ENCODE results near the gene NBEAL2. TPM values are rescaled to one million over a fixed set of nuclear protein-coding genes. Genes with fewer than 3 reads are reported as not detected.

The NBEAL2 gene
- total RNA-seq, 1 experiment from 2014 or later: 50.7 TPM

DNA sequence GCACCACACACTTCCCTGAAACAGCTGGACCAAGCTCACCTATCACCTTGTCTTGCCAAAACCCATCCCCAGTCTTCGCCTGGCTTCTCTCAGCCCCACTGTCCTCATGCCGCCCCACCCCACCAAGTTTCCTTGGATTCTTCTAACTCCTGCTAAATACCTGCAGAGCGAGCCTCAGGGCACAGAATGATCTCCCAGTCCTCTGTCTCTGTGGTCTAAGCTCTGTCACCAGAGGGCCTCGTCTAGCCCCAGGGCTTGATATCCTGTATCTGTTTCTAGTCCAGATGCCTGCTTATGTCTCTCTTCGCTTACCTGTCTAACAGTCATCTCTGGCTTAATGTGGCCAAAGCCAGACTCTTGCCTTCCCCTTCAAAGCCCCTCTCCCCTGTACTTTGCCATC lies 12.7 kb upstream of the NBEAL2 start:
- CTCF ChIA-PET: no interaction called here
- Histone ChIP-seq H3K79me2 (ENCODE audit: low read length) (peaks cover 85% of the 10 kb centered on the region), H2AFZ (ENCODE audit: low read length) (no peak overlapping the region), H3K9me3 (ENCODE audit: low read length) (no peaks in the 10 kb centered on the region), H3K27ac (ENCODE audit: low read length) (no peak overlapping the region), H3K4me3 (ENCODE audit: low read length) (no peak overlapping the region), H3K9me2 (replicated peaks; ENCODE audit: low read length) (no peaks in the 10 kb centered on the region), H3K27me3 (ENCODE audit: low read length) (no peaks in the 10 kb centered on the region), H3K4me2 (ENCODE audit: low read length) (no peak overlapping the region), H3F3A (ENCODE audit: low read length, unreplicated experiment) (no peaks in the 10 kb centered on the region), H3K36me3 (ENCODE audit: low read depth, low read length) (peaks cover 10% of the 10 kb centered on the region), H4K20me1 (ENCODE audit: low read length) (peaks cover 75% of the 10 kb centered on the region), H3K9ac (ENCODE audit: low read length) (no peak overlapping the region), H3K4me1 (ENCODE audit: insufficient read depth, low read length) (peaks cover 8% of the 10 kb centered on the region; the same call in 1 of the 2 replicates)
- POLR2A ChIA-PET (ENCODE audit: unreplicated experiment): no interaction called here
- intact Hi-C loops (cut with micrococcal nuclease): no loop called here
- DNase-seq (peak; percentile 31), ATAC-seq (peak; percentile 14; the same call in 1 of the 2 replicates)
- BruUV-seq (replicated peaks): no TSS peak
- no peak for TF ChIP-seq EZH2phosphoT487 (IDR thresholded peaks at IDR 0.05; ENCODE audit: borderline replicate concordance, low read length)
- TF ChIP-seq, protein P1, sequence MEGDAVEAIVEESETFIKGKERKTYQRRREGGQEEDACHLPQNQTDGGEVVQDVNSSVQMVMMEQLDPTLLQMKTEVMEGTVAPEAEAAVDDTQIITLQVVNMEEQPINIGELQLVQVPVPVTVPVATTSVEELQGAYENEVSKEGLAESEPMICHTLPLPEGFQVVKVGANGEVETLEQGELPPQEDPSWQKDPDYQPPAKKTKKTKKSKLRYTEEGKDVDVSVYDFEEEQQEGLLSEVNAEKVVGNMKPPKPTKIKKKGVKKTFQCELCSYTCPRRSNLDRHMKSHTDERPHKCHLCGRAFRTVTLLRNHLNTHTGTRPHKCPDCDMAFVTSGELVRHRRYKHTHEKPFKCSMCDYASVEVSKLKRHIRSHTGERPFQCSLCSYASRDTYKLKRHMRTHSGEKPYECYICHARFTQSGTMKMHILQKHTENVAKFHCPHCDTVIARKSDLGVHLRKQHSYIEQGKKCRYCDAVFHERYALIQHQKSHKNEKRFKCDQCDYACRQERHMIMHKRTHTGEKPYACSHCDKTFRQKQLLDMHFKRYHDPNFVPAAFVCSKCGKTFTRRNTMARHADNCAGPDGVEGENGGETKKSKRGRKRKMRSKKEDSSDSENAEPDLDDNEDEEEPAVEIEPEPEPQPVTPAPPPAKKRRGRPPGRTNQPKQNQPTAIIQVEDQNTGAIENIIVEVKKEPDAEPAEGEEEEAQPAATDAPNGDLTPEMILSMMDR (conservative IDR thresholded peaks at IDR 0.05; ENCODE audit: low read depth, low read length): 0 out of 2 replicates have a peak, but pooled peaks have one; percentile 17

DNA sequence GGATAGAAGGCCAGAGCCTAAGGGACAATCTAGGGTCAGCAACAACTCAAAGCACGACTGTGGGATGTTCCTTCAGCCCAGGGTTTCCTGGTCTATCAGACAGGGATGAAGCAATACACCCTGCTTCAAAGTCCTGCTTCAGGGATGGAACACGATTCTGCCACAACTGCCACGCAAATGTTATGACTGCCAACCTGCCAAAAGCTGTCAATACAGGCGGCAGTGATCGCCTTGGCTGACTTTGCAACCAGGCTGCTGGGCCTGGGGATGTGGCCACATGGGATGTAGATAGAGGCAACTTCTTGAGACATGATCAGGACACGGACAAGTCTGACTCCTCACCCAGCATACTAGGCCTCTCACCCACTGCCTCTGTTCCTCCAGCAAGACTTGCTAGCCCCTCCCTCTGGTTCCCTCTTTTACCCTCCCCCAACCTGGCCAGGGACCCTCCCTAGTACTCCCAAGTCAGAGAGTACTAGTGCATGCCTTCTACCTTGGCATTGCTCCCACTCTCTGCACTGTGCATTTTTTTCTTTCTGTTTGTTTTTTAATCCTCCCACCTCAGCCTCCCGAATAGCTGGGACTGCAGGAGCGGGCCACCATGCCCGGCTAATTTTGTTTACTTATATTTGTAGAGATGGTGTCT lies 10.6 kb upstream of the NBEAL2 start:
- H3K79me2 ChIP-seq (ENCODE audit: low read length): peaks cover 91% of the 10 kb centered on the region
- H2AFZ ChIP-seq (ENCODE audit: low read length): no peak overlapping the region
- no peaks in the 10 kb centered on the region for H3K27me3 ChIP-seq (ENCODE audit: low read length)
- no peaks in the 10 kb centered on the region; the same call in 1 of the 2 replicates for H3K4me1 ChIP-seq (ENCODE audit: insufficient read depth, low read length)
- DNase-seq (no peak), ATAC-seq (no peak)
- H4K20me1 ChIP-seq (ENCODE audit: low read length): peaks cover 82% of the 10 kb centered on the region
- no peak overlapping the region for H3K9ac ChIP-seq (ENCODE audit: low read length)
- no peaks in the 10 kb centered on the region for H3F3A ChIP-seq (ENCODE audit: low read length, unreplicated experiment)
- no peak overlapping the region for H3K27ac ChIP-seq (ENCODE audit: low read length)
- ChIA-PET POLR2A (ENCODE audit: unreplicated experiment) (no interaction called here), CTCF (no interaction called here)
- TF ChIP-seq, protein P1 (conservative IDR thresholded peaks at IDR 0.05; ENCODE audit: low read depth, low read length): no peak
- TF ChIP-seq EZH2phosphoT487 (IDR thresholded peaks at IDR 0.05; ENCODE audit: borderline replicate concordance, low read length) (no peak), EZH2 (IDR thresholded peaks at IDR 0.05; ENCODE audit: low read length, unreplicated experiment) (no peak)
- no peaks in the 10 kb centered on the region for H3K9me2 ChIP-seq (replicated peaks; ENCODE audit: low read length)
- no peak overlapping the region for H3K4me2 ChIP-seq (ENCODE audit: low read length)
- no TSS peak for BruUV-seq (replicated peaks)
- intact Hi-C loops (cut with micrococcal nuclease): no loop called here
- H3K9me3 ChIP-seq (ENCODE audit: low read length): no peaks in the 10 kb centered on the region
- H3K36me3 ChIP-seq (ENCODE audit: low read depth, low read length): peaks cover 12% of the 10 kb centered on the region
- no peak overlapping the region for H3K4me3 ChIP-seq (ENCODE audit: low read length)

DNA sequence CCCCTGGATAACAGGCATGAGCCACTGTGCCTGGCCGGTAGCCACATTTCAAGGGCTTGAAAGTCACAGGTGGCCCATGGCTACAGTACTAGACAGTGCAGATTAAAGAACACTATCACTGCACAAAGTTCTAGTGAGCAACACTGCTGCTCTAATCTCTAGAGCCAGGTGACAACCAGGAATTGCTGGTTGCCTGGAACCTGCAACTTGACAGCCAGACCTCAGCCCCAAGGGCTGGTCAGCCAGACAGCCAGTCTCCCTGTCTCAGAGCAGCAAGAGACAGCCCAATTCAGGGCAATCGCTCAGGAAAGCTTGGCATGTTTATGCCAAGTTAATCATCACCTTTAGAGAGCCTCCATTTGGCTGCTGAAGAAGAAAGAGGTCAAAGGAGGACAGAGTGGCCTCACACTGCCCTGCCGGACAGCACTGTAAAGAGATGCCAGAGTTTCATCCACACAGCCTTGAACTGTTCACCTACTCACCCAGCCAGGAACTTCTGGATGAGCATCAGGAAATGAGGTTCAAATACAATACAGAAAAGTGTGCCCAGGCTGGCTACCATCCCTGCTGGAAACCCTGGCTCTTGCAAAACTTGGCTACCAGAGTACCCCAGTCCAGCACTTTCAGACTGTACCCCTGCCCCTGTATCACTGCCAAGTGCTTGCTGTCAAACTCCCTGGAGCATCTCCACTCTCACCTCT lies 8.9 kb upstream of the NBEAL2 start:
- no peaks in the 10 kb centered on the region for H3F3A ChIP-seq (ENCODE audit: low read length, unreplicated experiment)
- H3K4me1 ChIP-seq (ENCODE audit: insufficient read depth, low read length): peaks cover 7% of the 10 kb centered on the region; the same call in 1 of the 2 replicates
- no peak overlapping the region for H3K4me2 ChIP-seq (ENCODE audit: low read length)
- peaks cover 100% of the 10 kb centered on the region for H3K79me2 ChIP-seq (ENCODE audit: low read length)
- ChIA-PET POLR2A (ENCODE audit: unreplicated experiment) (no interaction called here), CTCF (no interaction called here)
- H3K9me2 ChIP-seq (replicated peaks; ENCODE audit: low read length): no peaks in the 10 kb centered on the region
- H3K36me3 ChIP-seq (ENCODE audit: low read depth, low read length): peaks cover 11% of the 10 kb centered on the region
- TF ChIP-seq EZH2 (IDR thresholded peaks at IDR 0.05; ENCODE audit: low read length, unreplicated experiment) (no peak), EZH2phosphoT487 (IDR thresholded peaks at IDR 0.05; ENCODE audit: borderline replicate concordance, low read length) (no peak)
- TF ChIP-seq, protein P1 (conservative IDR thresholded peaks at IDR 0.05; ENCODE audit: low read depth, low read length): no peak
- no TSS peak for BruUV-seq (replicated peaks)
- H3K9ac ChIP-seq (ENCODE audit: low read length): no peak overlapping the region
- H3K27me3 ChIP-seq (ENCODE audit: low read length): no peaks in the 10 kb centered on the region
- DNase-seq: no peak
- intact Hi-C loops (cut with micrococcal nuclease): no loop called here
- peaks cover 88% of the 10 kb centered on the region for H4K20me1 ChIP-seq (ENCODE audit: low read length)
- no peak overlapping the region for H2AFZ ChIP-seq (ENCODE audit: low read length)
- H3K9me3 ChIP-seq (ENCODE audit: low read length): no peaks in the 10 kb centered on the region
- ATAC-seq: no peak
- H3K27ac ChIP-seq (ENCODE audit: low read length): no peak overlapping the region
- no peak overlapping the region for H3K4me3 ChIP-seq (ENCODE audit: low read length)

All from PC-3 (cell line).